Activated CD4-positive, alpha-beta T cell treated with anti-CD3 and anti-CD28 coated beads, Interleukin-2, amount 50 U/mL, for 24 hours (primary cell): ENCODE results near the gene VKORC1L1.
"Not testable (repeated sequence)": the region's sequence is repeated elsewhere in the genome, so short reads cannot be mapped to it uniquely, and the experiment has no call there.

Experiments
- DNase-seq, 2 donors: peaks; one replicate each; pipeline ENCODE4 v3.0.0-alpha.2; 2020; ENCODE audit warnings: low read depth in 1 of 2, low spot score in 1 of 2

VKORC1L1 gene

DNA sequence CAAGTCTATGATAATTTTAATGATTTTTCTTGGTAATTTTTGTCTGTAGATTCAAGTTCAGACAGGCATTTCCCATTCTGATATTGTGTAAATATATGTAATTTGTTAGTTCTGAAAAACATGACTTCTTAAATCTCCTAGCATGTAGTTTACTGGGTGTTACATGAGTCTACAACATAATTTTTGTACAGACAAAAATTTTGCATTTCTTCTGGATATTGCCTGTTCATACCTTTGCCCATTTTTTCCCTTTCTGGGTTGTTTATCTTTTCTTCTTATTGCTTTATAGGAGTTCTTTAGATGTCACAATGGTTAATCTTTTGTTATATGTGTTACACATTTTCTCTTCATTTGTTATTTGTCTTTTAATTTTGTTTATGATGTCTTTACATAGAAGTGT, 12.1 kb downstream of the VKORC1L1 start:
- not testable (repeated sequence) for DNase-seq

GRCh38 chr7:65885533-65885932, 12.7 kb downstream of the VKORC1L1 start:
- DNase-seq, result not testable (repeated sequence)

GRCh38 chr7:65888434-65889156, 15.7 kb downstream of the VKORC1L1 start:
- DNase-seq, result not testable (repeated sequence)

- DNase-seq, result not testable (repeated sequence)
Measured at GRCh38 chr7:65889722-65890121, 16.8 kb downstream of the VKORC1L1 start.

DNA sequence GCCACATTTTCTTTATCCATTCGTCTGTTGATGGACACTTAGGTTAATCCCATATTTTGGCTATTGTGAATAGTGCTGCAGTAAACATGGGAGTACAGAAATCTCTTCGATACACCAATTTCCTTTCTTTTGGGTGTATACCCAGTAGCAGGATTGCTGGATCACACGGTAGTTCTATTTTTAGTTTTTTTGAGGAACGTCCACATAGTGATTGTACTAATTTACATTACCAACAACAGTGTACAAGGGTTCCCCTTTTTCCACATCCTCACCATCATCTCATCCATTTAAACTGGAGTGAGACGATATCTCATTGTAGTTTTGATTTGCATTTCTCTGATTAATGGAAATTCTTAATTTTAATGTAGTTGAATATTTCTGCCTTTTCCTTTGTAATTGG, 19.3 kb downstream of the VKORC1L1 start:
- DNase-seq, result no peak

GRCh38 chr7:65892835-65893234, 20.0 kb downstream of the VKORC1L1 start:
- no peak for DNase-seq

- no peak for DNase-seq
Measured at GRCh38 chr7:65896279-65896870, 23.5 kb downstream of the VKORC1L1 start.

DNA sequence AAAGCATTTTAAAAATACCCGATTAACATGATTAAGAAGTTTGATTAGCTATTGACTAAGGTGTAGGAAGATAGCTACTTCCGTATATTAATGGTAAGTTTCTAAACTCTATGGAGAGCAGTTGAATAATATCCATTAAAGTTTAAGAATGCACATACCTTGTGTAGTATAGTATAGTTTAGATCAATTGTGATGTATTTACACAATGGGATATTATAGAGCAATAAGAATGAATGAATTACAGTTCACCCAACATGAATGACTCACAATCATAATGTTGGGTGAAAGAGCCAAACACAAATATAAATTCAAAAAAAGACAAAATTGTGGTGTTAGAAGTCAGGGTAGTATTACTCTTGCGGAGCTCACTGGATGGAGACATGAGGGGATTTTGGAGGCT, 24.4 kb downstream of the VKORC1L1 start:
- not testable (repeated sequence) for DNase-seq

- DNase-seq, result not testable (repeated sequence)
Measured at GRCh38 chr7:65898677-65899447, 26.0 kb downstream of the VKORC1L1 start.

DNA sequence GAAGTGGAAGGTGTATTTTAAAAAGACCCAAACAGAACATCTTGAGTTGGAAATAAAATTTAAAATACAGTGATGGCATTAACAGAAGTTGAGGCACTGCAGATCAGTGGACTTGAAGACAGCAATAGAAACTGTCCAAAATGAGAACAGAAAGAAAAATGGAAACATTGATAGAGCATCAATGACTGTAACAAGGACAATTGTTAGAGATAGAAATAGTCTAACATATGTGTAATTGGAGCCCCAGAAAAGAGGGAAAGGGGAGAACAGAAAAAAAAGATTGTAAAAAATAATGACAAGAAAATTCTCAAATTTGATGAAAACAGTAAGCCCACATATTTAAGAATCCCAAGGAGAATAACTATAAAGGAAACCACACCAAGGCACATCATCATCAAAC, 29.4 kb downstream of the VKORC1L1 start:
- DNase-seq, result no peak

GRCh38 chr7:65907501-65908198, 34.8 kb downstream of the VKORC1L1 start:
- no peak for DNase-seq

DNA sequence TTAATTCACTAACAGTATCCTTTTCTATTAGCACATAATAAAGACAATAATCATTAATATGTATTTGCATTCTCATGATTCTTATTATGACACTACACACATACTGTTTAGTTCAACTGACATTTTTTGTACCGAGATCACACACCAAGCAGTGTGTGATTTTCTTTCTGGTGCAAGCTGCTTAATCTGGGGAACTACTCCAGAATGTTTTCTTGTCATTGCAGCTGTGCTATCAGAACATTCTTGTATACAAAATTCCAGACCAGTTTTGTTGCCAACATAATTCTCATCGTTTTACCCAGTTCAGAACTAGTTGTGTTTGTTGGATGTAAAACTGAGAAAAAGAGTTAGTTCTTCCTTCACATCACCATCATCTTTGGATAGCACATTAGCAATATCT, 37.4 kb downstream of the VKORC1L1 start:
- DNase-seq, result no peak

GRCh38 chr7:65912237-65912636, 39.4 kb downstream of the VKORC1L1 start:
- no peak for DNase-seq

DNA sequence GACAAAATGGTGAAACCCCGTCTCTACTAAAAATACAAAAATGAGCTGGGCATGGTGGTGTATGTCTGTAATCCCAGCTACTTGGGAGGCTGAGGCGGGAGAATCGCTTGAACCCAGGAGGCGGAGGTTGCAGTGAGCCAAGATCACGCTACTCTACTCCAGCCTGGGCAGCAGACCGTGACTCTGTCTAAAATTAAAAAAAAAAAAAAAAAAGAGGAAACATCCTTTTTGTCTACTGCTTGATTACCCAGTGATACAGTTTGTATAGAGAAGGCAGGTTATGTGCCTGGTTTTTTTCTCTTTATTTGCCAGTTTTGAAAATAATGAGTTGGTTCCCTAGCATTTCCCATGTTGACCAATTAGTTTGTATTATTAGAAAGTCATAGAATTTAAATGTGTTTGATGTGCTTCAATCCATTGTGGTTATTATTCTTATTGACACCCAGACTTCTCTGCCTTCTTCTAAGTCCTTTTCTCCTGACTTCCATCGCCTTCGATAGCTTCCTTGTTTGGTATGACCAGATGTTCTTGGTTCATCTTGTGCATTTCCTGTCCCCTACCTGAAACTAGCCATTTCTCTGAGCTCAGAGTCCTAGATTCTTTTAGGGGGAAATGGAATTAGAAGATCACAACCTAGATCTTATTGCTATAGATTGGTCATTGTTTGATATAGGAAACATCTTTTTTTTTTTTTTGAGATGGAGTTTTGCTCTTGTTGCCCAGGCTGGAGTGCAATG, 43.2 kb downstream of the VKORC1L1 start:
- DNase-seq, result no peak

- no peak for DNase-seq
Measured at GRCh38 chr7:65923316-65923715, 50.4 kb downstream of the VKORC1L1 start.

- DNase-seq, result no peak
Measured at GRCh38 chr7:65924193-65924592, 51.3 kb downstream of the VKORC1L1 start.

GRCh38 chr7:65925040-65925439, 52.2 kb downstream of the VKORC1L1 start:
- no peak for DNase-seq

GRCh38 chr7:65926588-65926987, 53.7 kb downstream of the VKORC1L1 start:
- DNase-seq, result no peak

DNA sequence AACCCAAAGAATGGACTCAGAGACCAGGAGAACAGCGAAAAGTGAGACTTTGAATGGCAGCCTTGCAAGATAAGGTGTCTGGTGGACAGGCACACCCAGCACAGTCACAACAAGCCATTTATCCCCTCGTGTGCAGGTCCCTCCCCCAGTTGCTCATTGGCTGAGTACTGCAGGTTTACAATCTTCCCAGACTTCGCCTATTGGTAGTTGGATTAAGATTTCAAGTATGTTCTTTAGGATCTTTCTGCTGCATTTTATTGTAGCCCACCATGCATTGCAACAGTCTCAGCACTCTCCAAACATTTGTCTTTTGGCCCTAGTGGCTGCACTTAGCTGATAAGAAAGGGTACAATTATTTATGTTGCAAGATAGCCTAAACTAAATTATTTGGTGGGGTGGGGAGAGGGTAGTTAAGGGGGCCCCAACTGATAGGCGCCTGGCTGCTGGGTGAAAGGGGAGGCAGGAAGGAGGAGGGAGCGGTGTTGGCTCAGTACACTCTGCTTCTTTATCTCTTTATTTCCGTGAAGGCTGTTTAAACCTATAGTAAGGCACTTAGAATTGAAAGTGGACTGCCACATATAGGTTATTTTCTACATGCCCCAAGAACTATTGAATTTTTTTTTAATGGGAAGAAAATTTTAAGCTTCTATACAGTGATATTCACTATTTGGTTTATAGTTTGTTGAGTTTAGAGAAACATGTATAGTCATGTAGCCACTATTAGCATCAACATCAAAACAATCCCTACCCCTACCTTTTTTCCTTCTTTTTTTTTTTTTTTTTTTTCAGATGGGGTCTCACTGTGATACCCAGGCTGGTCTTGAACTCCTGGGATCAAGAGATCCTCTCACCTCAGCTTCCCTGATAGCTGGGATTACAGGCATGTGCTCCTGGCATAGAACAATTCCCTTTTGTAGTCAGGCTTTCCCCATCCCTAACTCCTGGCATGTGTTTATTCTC, 54.9 kb downstream of the VKORC1L1 start:
- no peak for DNase-seq

DNA sequence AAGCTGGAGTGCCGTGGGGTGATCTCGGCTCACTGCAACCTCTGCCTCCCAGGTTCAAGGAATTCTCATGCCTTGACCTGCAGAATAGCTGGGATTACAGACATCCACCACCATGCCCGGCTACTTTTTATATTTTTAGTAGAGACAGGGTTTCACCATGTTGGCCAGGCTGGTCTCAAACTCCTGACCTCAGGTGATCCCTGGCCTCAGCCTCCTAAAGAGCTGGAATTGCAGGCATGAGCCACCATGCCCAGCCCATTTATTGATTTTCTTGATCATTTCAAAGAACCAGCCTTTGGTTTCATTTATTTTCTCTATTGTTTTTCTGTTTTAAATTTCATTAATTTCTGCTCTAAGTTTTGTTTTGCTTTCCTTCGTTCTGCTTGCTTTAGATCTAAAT, 58.8 kb downstream of the VKORC1L1 start:
- DNase-seq, result no peak
